ENCODE results near the gene RBBP4.
"Not testable (repeated sequence)": the region's sequence is repeated elsewhere in the genome, so short reads cannot be mapped to it uniquely, and the experiment has no call there.

The RBBP4 gene

GRCh38 chr1:32695098-32695904, 44.3 kb downstream of the RBBP4 start:
- peak in 6 of 14 donors; percentile 2 to 75 (median 23) for DNase-seq

- DNase-seq: no peak
Measured at GRCh38 chr1:32696041-32696440, 45.0 kb downstream of the RBBP4 start.

DNA sequence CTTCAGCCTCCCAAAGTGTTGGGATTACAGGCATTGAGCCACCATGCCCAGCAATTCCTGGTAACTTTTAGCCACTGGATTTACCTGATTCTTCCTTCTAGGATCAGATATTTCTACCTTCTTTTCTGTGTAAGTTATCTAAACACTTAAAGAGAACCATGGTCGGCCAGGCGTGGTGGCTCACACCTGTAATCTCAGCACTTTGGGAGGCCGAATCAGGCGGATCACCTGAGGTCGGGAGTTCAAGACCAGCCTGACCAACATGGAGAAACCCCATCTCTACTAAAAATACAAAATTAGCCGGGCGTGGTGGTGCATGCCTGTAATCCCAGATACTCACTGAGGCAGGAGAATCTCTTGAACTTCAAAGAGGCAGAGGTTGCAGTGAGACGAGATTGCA, 46.0 kb downstream of the RBBP4 start:
- not testable (repeated sequence) for DNase-seq

DNA sequence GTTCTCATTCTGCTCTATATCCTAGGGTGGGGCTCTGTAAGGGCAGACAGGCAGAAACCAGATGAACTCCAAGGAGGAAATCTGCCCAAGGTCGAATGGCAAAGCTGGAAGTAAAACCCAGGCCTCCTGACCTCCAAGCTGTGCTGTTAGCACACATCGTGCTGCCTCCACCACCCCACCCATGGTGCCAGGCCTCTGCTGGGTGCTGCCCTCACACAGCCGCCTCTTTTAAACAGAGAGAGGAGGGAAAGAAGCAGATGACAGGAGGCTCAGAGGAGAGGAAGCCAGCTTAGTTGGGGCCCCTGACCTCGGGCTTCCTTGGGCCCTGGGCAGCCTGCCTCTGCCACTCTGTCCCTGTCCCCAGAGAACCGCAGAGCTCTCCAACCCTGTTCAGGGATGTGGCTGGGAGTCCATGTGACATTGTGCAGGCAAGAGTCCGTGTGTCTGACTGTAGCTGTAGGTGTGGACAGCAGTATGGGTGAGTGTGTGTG, 50.5 kb downstream of the RBBP4 start:
- peak in 1 of 14 donors; percentile 12 for DNase-seq

DNA sequence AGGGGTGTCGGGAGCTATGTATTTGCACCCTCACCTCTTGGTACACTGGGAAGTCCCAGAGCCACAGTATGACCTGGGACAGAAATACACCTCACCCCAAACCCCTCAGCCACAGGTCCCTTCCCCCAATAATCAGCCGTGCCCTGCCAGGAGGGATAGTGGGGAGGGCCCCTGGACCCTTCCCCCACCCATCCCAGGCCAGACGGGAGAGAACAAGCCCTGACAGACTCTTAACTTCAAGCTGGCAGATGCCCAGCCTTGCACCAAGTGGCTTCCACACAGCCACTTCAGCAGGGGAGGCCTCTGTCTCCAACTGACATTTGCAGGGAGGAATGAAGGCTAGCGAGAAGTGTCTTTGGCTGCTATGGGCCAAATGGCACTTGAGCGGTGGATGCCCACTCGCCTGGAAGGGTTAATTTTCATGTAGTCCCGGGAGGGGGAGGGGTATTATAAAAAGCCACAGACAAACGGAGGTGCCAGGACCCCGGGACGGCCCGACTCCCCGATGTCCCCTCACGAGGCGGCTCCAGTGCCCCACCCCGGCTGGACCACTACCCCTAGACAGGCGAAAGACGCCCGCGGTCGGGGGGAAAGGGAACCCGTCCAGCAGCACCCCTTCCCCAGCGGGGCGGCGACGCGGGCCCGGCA, 51.1 kb downstream of the RBBP4 start:
- DNase-seq: peak in 5 of 14 donors; percentile 21 to 55 (median 29)

DNA sequence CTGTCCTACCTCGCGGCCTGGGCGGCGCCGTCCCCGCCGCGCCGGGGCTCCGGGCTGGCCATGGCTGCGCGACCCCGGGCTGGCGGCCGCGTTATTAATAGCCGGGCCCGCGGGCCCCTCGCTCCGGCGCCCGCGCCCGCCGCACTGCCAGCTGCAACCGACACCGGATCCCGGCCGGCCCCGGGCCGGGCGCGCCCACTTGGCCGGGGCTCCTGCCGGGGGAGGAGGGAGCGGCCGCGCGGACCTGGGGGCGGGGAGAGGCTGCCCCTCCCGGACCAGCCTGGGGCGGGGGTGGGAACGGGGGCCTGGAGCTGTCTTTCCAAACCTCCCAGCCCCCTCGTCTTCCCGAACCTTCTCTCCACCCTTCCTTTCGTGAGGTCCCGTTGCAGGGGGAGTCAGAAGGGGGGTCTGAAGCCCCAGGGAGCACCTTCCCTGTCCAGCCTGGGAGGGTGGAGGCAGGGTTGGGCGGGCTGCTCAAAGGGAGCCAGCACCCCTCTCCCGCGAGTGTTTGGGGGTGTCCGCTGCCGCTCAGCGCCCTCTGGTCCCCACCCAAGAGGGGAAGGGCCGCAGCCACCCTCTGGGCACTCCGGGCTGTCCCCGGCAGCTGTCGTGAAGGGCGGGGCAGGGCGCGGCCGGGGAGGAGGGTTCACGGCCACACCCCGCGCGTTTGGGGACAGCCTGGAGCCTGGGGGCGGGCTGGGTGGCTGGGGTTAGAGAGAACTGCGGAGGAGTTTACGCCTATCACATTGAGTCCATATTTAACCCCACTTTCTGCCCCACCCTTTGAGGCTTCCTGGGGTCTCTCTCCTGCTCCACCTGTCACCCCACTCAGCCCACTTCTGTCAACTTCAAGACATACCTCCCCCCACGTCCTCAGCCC, 51.8 kb downstream of the RBBP4 start, which contains the start of gene SYNC:
Gene SYNC (minus strand): TSS at position 172 of the 880 bp plus-strand sequence. CDS start 110 bp downstream, at position 62.
- DNase-seq: peak in 5 of 14 donors; percentile 22 to 59 (median 44)

GRCh38 chr1:32703479-32704291, 52.7 kb downstream of the RBBP4 start:
- DNase-seq: peak in 7 of 14 donors; percentile 14 to 66 (median 42)

DNA sequence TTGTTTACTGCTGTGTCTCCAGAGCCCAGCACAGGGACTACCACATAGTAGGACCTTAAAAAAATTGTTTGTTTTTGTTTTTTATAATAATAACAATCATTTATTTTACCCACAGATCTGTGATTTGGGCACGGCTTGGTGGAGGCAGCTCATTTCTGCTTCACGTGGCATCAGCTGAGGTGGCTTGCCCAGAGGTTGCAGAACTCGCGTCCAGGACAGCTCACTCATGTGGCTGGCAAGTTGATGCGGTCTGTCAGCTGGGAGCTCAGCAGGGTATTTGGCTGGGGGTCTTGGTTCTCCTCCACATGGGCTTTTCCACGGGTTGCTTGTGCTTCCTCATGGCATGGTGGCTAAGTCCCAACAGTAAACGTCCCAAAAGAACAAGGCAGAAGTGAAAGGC, 54.5 kb downstream of the RBBP4 start:
- no peak for DNase-seq

DNA sequence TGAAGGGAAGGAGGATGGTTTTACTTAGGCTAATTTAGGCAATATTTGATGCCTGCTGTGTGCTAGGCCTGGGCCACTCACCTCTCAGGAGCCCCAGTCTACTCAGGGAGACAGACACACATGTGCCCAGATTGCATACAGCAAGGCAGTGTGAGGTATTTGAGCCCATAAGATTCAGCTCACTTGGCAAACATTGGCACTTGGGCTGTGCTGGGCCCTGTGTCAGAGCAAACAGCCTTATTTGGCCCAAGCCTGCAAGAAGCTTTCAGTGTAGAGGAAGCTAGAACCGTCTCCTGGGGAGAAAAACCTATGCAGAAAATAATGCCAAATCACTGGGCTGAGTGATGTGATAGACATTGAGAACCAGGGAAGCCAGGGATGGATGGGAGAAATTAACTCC, 55.5 kb downstream of the RBBP4 start:
- no peak for DNase-seq

DNA sequence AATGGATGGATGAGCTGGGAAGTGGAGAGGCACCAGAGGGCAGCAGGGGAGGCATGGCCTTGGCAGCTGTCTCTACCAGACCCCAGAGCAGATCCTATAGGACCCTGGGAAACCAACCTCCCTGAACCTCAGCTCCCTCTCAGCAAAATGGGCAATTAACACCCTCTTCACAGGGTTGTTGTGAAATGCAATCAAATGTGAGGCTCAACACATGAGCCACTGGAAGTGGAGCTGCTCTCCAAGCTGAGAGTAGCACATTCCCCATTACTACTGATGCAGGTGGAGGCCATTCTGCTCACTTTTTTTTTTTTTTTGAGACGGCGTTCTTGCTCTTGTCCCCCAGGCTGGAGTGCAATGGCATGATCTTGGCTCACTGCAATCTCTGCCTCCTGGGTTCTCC, 58.1 kb downstream of the RBBP4 start:
- no peak for DNase-seq

DNA sequence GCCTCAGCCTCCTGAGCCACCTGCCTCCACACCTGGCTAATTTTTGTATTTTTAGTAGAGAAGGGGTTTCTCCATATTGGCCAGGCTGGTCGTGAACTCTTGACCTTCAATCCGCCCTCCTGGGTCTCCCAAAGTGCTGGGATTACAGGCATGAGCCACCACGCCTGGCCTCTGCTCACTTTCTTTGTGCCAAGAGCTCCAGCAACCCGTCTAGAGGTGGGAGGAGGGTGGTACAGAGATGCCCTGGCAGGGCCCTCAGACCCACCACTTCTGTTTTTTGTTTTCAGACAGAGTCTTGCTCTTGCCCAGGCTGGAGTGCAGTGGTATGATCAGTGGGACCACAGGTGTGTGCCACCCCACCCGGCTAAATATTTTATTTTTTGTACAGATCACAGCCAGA, 58.5 kb downstream of the RBBP4 start:
- DNase-seq: no peak

DNA sequence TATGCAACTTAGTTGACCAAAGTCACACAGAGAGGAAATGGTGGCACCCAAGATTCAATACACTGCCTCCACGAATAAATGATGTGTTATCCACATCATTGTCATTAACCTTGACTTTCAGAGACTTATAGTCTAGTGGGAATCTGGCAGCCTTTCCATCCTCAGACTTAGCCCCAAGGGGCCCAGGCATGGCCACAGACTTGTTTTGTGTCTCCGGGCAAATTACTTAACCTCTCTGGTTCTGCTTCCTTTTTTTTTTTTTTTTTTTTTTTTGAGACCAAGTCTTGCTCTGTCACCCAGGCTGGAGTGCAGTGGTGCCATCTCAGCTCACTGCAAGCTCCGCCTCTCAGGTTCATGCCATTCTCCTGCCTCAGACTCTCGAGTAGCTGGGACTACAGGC, 60.2 kb downstream of the RBBP4 start:
- DNase-seq: not testable (repeated sequence)

GRCh38 chr1:32713081-32713480, 62.1 kb downstream of the RBBP4 start:
- DNase-seq: no peak

DNA sequence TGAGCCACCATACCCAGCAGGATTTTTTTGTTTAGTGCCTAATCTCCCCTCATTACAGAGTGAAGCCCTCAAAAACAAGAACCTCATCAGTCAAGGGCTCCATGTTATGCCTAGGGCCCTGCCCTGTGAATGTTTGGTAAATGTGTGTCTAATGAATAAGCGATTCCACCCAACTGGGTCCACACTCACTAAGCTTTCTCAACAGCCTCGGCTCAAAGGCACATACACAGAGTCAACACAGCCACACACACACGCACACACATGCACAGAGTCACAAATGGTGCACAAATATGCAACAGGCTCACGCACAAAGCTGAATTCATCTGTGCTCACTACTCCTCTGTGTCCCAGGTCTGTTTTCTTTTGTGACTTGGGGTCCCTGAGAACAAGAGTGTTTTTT, 63.3 kb downstream of the RBBP4 start:
- DNase-seq: no peak

DNA sequence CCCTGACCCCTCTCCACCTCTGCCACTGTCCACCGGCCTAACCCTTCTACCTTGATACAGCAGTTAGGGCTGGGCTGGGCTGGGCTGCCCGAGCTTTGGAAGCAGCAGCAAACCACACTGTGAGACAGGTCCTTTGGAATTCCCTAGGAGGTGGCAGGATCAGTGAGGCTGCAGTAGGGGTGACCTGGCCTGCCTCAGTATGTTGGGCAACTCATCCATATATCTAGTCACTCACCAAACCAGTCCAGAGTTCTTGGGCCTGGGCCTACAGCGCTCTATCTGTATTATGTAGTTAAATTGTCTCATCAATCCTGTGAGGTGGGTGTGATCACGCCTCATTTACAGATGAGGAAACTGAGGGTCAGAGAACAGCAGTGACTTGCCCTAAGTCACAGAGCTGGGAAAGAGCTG, 64.9 kb downstream of the RBBP4 start:
- no peak for DNase-seq

DNA sequence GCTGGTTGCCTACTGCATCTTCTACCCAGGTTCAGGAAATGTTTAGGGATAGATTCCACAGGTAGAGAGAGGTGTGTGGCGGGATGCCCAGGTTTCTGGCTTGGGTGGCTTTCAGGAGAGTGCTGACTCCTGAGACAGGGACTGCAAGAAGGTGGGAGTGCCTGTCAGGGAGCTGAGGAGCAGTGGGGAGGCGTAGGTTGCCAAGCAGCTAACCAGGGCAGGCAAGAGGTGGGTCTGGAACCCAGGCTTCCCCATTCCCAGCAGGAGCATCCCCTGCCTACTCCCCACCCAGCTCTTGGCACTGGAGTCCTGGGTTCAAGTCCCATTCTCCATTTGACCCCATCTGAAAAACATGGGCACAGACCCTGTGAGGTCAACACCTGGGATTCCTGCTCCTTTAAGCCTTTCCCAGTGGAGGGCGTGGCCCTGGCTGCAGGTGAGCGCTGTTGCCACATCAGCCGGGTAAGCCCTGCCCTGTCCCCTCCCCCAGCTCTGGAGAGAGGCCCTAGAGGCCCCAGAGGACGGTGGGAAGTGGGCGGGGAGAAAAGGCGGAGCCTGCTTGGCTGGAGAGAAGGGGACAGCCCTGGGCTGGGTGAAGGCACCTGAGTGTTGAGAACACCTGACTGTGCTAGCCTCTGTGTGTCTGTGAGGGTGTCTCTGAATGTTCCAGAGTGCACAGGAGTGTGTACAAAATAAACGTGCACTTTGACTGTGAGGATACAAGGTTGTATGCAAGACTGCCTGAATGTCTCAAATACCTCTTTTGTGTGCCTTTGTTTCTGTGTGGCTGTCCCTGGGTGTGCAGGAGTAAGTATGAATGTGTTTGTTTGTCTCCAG, 65.5 kb downstream of the RBBP4 start:
- DNase-seq: peak in 2 of 14 donors; percentile 5 to 8

GRCh38 chr1:32717503-32717902, 66.5 kb downstream of the RBBP4 start:
- no peak for DNase-seq

DNA sequence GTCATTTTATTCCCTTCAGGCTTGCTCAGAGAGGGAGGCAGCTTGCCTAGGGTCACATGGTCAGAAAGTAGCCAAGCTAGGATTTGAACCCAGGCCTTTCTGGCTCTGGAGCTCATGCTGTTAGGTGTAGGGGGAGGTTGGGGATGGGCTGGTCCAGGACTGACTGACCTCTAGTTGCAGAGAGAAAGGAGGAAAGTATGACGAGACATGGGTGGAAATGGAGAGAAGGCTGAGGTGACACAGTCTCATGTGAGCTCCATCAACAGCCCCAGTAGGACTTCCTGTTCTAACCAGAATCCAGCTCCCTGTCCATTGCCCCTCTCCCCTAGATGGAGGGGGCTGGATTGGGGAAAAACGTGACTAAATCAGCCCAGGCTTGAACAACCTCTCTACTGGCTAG, 67.0 kb downstream of the RBBP4 start:
- DNase-seq: no peak

GRCh38 chr1:32718527-32718926, 67.5 kb downstream of the RBBP4 start:
- no peak for DNase-seq

DNA sequence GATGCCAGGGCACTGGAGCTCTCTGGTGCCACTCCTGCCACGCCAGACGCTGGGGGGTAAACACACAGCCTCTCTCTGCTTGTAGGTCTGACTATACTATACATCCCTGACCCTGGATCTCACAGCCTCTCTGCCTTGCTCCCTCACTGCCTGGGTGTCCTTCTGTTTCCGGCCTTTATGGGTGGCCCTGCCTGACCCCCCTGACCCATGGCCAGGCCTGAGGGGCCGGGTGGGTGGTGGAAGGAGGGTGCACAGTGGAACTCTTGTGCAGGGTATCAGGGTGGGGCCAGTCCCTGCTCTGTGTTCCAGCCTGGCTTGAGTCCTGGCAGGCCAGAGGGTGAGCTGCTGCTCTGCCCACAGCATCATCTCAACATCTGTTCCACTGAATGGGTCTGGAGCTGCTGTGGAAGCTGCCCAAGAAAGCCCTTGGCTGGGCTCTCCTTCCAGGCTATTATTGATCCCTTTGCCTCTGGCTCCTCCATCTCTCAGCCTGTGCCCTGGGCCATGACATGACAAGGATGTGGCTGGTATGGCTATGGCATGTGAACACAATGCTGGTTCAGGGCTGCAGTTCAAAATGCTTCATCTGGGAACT, 68.8 kb downstream of the RBBP4 start:
- DNase-seq: no peak
